CD4-positive, alpha-beta T cell treated with Interleukin-10 for 1 hour (primary cell): ENCODE results near the gene ZC2HC1C.
"Not testable (repeated sequence)": the region's sequence is repeated elsewhere in the genome, so short reads cannot be mapped to it uniquely, and the experiment has no call there.

Experiments used
- DNase-seq: peaks from one replicate; pipeline ENCODE4 v3.0.0-alpha.2; 2020

ZC2HC1C gene

GRCh38 chr14:75054421-75054820, 15.0 kb upstream of the ZC2HC1C start:
- no peak for DNase-seq

GRCh38 chr14:75059642-75060041, 9.8 kb upstream of the ZC2HC1C start:
- no peak for DNase-seq

- DNase-seq: no peak
Observed at GRCh38 chr14:75060420-75060819, 9.0 kb upstream of the ZC2HC1C start.

- peak; percentile 9 for DNase-seq
Observed at GRCh38 chr14:75063013-75063412, 6.4 kb upstream of the ZC2HC1C start.

- DNase-seq: peak; percentile 92
Observed at GRCh38 chr14:75063491-75064204, 5.8 kb upstream of the ZC2HC1C start, which contains the start of gene ACYP1. Gene ACYP1, minus strand, starts transcription at chr14:75064024. Its CDS starts 471 bp downstream, at chr14:75063553.

- DNase-seq: no peak
Observed at GRCh38 chr14:75064205-75064567, 5.3 kb upstream of the ZC2HC1C start.

GRCh38 chr14:75066691-75067090, 2.8 kb upstream of the ZC2HC1C start:
- DNase-seq: no peak

GRCh38 chr14:75067212-75067611, 2.2 kb upstream of the ZC2HC1C start:
- DNase-seq: no peak

- DNase-seq: not testable (repeated sequence)
Observed at GRCh38 chr14:75067765-75068164, 1.7 kb upstream of the ZC2HC1C start.

- DNase-seq: no peak
Observed at GRCh38 chr14:75068294-75069120, 934 bp upstream of the ZC2HC1C start.

- DNase-seq: no peak
Observed at GRCh38 chr14:75069811-75070145, 337 bp downstream of the ZC2HC1C start.

GRCh38 chr14:75070383-75070782, 942 bp downstream of the ZC2HC1C start:
- no peak for DNase-seq

GRCh38 chr14:75077794-75078193, 8.4 kb downstream of the ZC2HC1C start:
- DNase-seq: no peak

- no peak for DNase-seq
Observed at GRCh38 chr14:75079521-75079920, 10.1 kb downstream of the ZC2HC1C start.

GRCh38 chr14:75081660-75082229, 12.3 kb downstream of the ZC2HC1C start:
- DNase-seq: no peak

GRCh38 chr14:75083271-75083670, 13.8 kb downstream of the ZC2HC1C start:
- DNase-seq: no peak

GRCh38 chr14:75084513-75084912, 15.1 kb downstream of the ZC2HC1C start:
- DNase-seq: no peak

GRCh38 chr14:75088153-75088552, 18.7 kb downstream of the ZC2HC1C start:
- no peak for DNase-seq

- peak; percentile 68 for DNase-seq
Observed at GRCh38 chr14:75088566-75089373, 19.3 kb downstream of the ZC2HC1C start.

- DNase-seq: no peak
Observed at GRCh38 chr14:75090353-75090752, 20.9 kb downstream of the ZC2HC1C start.

- DNase-seq: no peak
Observed at GRCh38 chr14:75091251-75091650, 21.8 kb downstream of the ZC2HC1C start.

- no peak for DNase-seq
Observed at GRCh38 chr14:75092698-75093097, 23.3 kb downstream of the ZC2HC1C start.

- no peak for DNase-seq
Observed at GRCh38 chr14:75094896-75095295, 25.5 kb downstream of the ZC2HC1C start.
